MM.1S (cell line): ENCODE measurements around the gene ATP8B1.

ENCODE experiments used
- DNase-seq: peaks from one replicate; pipeline ENCODE4 v3.0.0-alpha.2; 2015
- H2AFZ ChIP-seq: fragments of 300-600 bp; sonication (generic); 2 replicates; pipeline ENCODE4 v1.6.0; 2016; ENCODE audit warnings: antibody characterized with exemption, low read length
- H3F3A ChIP-seq: fragments of 300-600 bp; sonication (generic); 2 replicates; pipeline ENCODE4 v1.6.1; 2016; ENCODE audit warnings: mild to moderate bottlenecking, antibody characterized with exemption, low read length, moderate library complexity, mixed read lengths; ENCODE audit not compliant: insufficient read depth
- H3K27ac ChIP-seq: fragments of 300-600 bp; sonication (generic); 2 replicates; pipeline ENCODE4 v1.5.1; 2016; ENCODE audit warnings: mild to moderate bottlenecking, low read length
- H3K27me3 ChIP-seq: fragments of 300-600 bp; sonication (generic); replicated peaks from 2 replicates; pipeline ENCODE4 v1.6.0; 2016; ENCODE audit warnings: low read length; ENCODE audit not compliant: insufficient read depth
- H3K36me3 ChIP-seq: fragments of 300-600 bp; sonication (generic); replicated peaks from 2 replicates; pipeline ENCODE4 v1.6.1; 2016; ENCODE audit warnings: mild to moderate bottlenecking, low read length, mixed read lengths; ENCODE audit not compliant: insufficient read depth
- H3K4me1 ChIP-seq: fragments of 300-600 bp; sonication (generic); 2 replicates; pipeline ENCODE4 v1.6.1; 2016; ENCODE audit warnings: low read length, mixed read lengths
- H3K4me2 ChIP-seq: fragments of 300-600 bp; sonication (generic); 2 replicates; pipeline ENCODE4 v1.6.0; 2016; ENCODE audit warnings: low read depth, low read length
- H3K4me3 ChIP-seq: fragments of 300-600 bp; sonication (generic); 2 replicates; pipeline ENCODE4 v1.5.1; 2016; ENCODE audit warnings: low read length, mixed read lengths
- H3K79me2 ChIP-seq: fragments of 300-600 bp; sonication (generic); 2 replicates; pipeline ENCODE4 v1.6.1; 2016; ENCODE audit warnings: mixed run types, low read length, mixed read lengths
- H3K9ac ChIP-seq: fragments of 300-600 bp; sonication (generic); 2 replicates; pipeline ENCODE4 v1.6.1; 2016; ENCODE audit warnings: low read length, mixed read lengths
- H3K9me2 ChIP-seq: fragments of 300-600 bp; sonication (generic); replicated peaks from 2 replicates; pipeline ENCODE4 v1.6.1; 2016; ENCODE audit warnings: mild to moderate bottlenecking, low read length, mixed read lengths; ENCODE audit not compliant: insufficient read depth
- H3K9me3 ChIP-seq: fragments of 300-600 bp; sonication (generic); replicated peaks from 2 replicates; pipeline ENCODE4 v1.6.1; 2016; ENCODE audit warnings: mild to moderate bottlenecking, low read length, mixed read lengths; ENCODE audit not compliant: insufficient read depth
- H4K20me1 ChIP-seq: fragments of 300-600 bp; sonication (generic); 2 replicates; pipeline ENCODE4 v1.6.1; 2016; ENCODE audit warnings: mild to moderate bottlenecking, low read length, moderate library complexity, mixed read lengths; ENCODE audit not compliant: insufficient read depth
- CTCF ChIP-seq: fragments of 300-600 bp; sonication (generic); IDR thresholded peaks from 2 replicates; pipeline ENCODE4 v1.5.1; 2016; ENCODE audit warnings: antibody characterized with exemption, low read length, mixed read lengths
- EZH2 ChIP-seq: fragments of 300-600 bp; sonication (generic); optimal IDR thresholded peaks from 2 replicates; pipeline ENCODE3; 2017; ENCODE audit warnings: low read depth, mild to moderate bottlenecking, antibody characterized with exemption, low read length, mixed read lengths
- EZH2phosphoT487 ChIP-seq: fragments of 300-600 bp; sonication (generic); IDR thresholded peaks from 2 replicates; pipeline ENCODE4 v1.6.1; 2018; ENCODE audit warnings: antibody characterized with exemption, low read length

Gene ATP8B1

GRCh38 chr18:57715073-57715472 lies 88.0 kb downstream of the ATP8B1 start:
- no peak overlapping the region for H3K27ac ChIP-seq
- no peaks in the 10 kb centered on the region for H3K9me3 ChIP-seq
- no peak for TF ChIP-seq EZH2
- no peak for TF ChIP-seq CTCF
- no peak for TF ChIP-seq EZH2phosphoT487
- H3K36me3 ChIP-seq = no peaks in the 10 kb centered on the region
- no peak for DNase-seq
- H4K20me1 ChIP-seq = no peaks in the 10 kb centered on the region
- no peak overlapping the region for H3K4me3 ChIP-seq
- no peak overlapping the region for H3K4me2 ChIP-seq
- no peaks in the 10 kb centered on the region for H3K79me2 ChIP-seq
- H3K9me2 ChIP-seq = no peaks in the 10 kb centered on the region
- H3K9ac ChIP-seq = no peak overlapping the region
- H3K27me3 ChIP-seq = no peaks in the 10 kb centered on the region
- H3F3A ChIP-seq = no peaks in the 10 kb centered on the region
- no peak overlapping the region for H2AFZ ChIP-seq
- H3K4me1 ChIP-seq = no peaks in the 10 kb centered on the region

GRCh38 chr18:57710226-57710625 lies 92.9 kb downstream of the ATP8B1 start:
- H3K4me1 ChIP-seq = no peaks in the 10 kb centered on the region
- TF ChIP-seq EZH2 (no peak), CTCF (no peak), EZH2phosphoT487 (no peak)
- H4K20me1 ChIP-seq = no peaks in the 10 kb centered on the region
- H3K9ac ChIP-seq = no peak overlapping the region
- no peaks in the 10 kb centered on the region for H3K79me2 ChIP-seq
- H3K9me3 ChIP-seq = no peaks in the 10 kb centered on the region
- H3K9me2 ChIP-seq = no peaks in the 10 kb centered on the region
- no peaks in the 10 kb centered on the region for H3K27me3 ChIP-seq
- no peaks in the 10 kb centered on the region for H3K36me3 ChIP-seq
- no peaks in the 10 kb centered on the region for H3F3A ChIP-seq
- no peak overlapping the region for H2AFZ ChIP-seq
- H3K4me2 ChIP-seq = no peak overlapping the region
- H3K27ac ChIP-seq = no peak overlapping the region
- H3K4me3 ChIP-seq = no peak overlapping the region
- no peak for DNase-seq

GRCh38 chr18:57709335-57709734 lies 93.8 kb downstream of the ATP8B1 start:
- no peak overlapping the region for H3K9ac ChIP-seq
- H3K36me3 ChIP-seq = no peaks in the 10 kb centered on the region
- H3K27me3 ChIP-seq = no peaks in the 10 kb centered on the region
- no peak overlapping the region for H3K27ac ChIP-seq
- no peaks in the 10 kb centered on the region for H4K20me1 ChIP-seq
- no peaks in the 10 kb centered on the region for H3K9me2 ChIP-seq
- TF ChIP-seq EZH2 (no peak), EZH2phosphoT487 (no peak), CTCF (no peak)
- no peak overlapping the region for H2AFZ ChIP-seq
- no peaks in the 10 kb centered on the region for H3K79me2 ChIP-seq
- no peaks in the 10 kb centered on the region for H3K4me1 ChIP-seq
- H3F3A ChIP-seq = no peaks in the 10 kb centered on the region
- no peak overlapping the region for H3K4me3 ChIP-seq
- no peak overlapping the region for H3K4me2 ChIP-seq
- no peak for DNase-seq
- H3K9me3 ChIP-seq = no peaks in the 10 kb centered on the region
